Measurements from ENCODE around the gene FOXE3.

FOXE3 gene

GRCh38 chr1:47437447-47438164, 21.5 kb downstream of the FOXE3 start, which contains the start of gene FOXD2:
FOXD2 (plus strand) TSS chr1:47438044; CDS start chr1:47438136, 92 bp downstream.
- ATAC-seq (ENCODE audit: insufficient read depth, low read depth) (peak; percentile 89), DNase-seq (peak; percentile 97)
- Histone ChIP-seq H3K4me1 (ENCODE audit: insufficient read depth, low read length) (peaks cover 42% of the 10 kb centered on the region), H3K4me2 (ENCODE audit: insufficient read depth, low read length) (peak within 1 kb of the TSS; percentile 87), H3K4me3 (ENCODE audit: low read depth in 1 of 2, low read length in 2 of 2) (peak within 1 kb of the TSS; percentile 65 to 88), H3K9me3 (ENCODE audit: insufficient read depth, low read length, severe bottlenecking) (no peaks in the 10 kb centered on the region), H3K27ac (ENCODE audit: low read length) (peak within 1 kb of the TSS; percentile 84), H4K20me1 (ENCODE audit: insufficient read depth, low read length) (peaks cover 37% of the 10 kb centered on the region), H3K9ac (ENCODE audit: low read depth, low read length) (peak within 1 kb of the TSS; percentile 96), H3K79me2 (ENCODE audit: insufficient read depth, low read length) (peaks cover 47% of the 10 kb centered on the region), H3K27me3 (ENCODE audit: insufficient read depth, low read length, poor library complexity) (no peaks in the 10 kb centered on the region), H2AFZ (ENCODE audit: low read depth, low read length) (peak within 1 kb of the TSS; percentile 88), H3K36me3 (ENCODE audit: insufficient read depth, low read length) (peaks cover 31% of the 10 kb centered on the region)
- TF ChIP-seq EZH2 (IDR thresholded peaks at IDR 0.05; ENCODE audit: borderline replicate concordance, low read depth, low read length, severe bottlenecking): no peak
- peak; percentile 85 for TF ChIP-seq CTCF (IDR thresholded peaks at IDR 0.05; ENCODE audit: borderline replicate concordance, extremely low read depth, low read length, poor library complexity, severe bottlenecking)

GRCh38 chr1:47438165-47439016, 22.3 kb downstream of the FOXE3 start:
- no peak for TF ChIP-seq EZH2 (IDR thresholded peaks at IDR 0.05; ENCODE audit: borderline replicate concordance, low read depth, low read length, severe bottlenecking)
- TF ChIP-seq CTCF (IDR thresholded peaks at IDR 0.05; ENCODE audit: borderline replicate concordance, extremely low read depth, low read length, poor library complexity, severe bottlenecking): no peak
- Histone ChIP-seq H3K36me3 (ENCODE audit: insufficient read depth, low read length) (peaks cover 23% of the 10 kb centered on the region), H3K27ac (ENCODE audit: low read length) (peak overlapping the region; percentile 84), H3K9ac (ENCODE audit: low read depth, low read length) (peak overlapping the region; percentile 96), H3K27me3 (ENCODE audit: insufficient read depth, low read length, poor library complexity) (no peaks in the 10 kb centered on the region), H3K79me2 (ENCODE audit: insufficient read depth, low read length) (peaks cover 39% of the 10 kb centered on the region), H3K4me2 (ENCODE audit: insufficient read depth, low read length) (peak overlapping the region; percentile 87), H4K20me1 (ENCODE audit: insufficient read depth, low read length) (peaks cover 29% of the 10 kb centered on the region), H2AFZ (ENCODE audit: low read depth, low read length) (peak overlapping the region; percentile 85), H3K9me3 (ENCODE audit: insufficient read depth, low read length, severe bottlenecking) (no peaks in the 10 kb centered on the region), H3K4me1 (ENCODE audit: insufficient read depth, low read length) (peaks cover 38% of the 10 kb centered on the region), H3K4me3 (ENCODE audit: low read depth in 1 of 2, low read length in 2 of 2) (peak overlapping the region; percentile 48 to 88; a peak in 3 of 4 replicates)
- DNase-seq: no peak
- ATAC-seq (ENCODE audit: insufficient read depth, low read depth): no peak

- Histone ChIP-seq H2AFZ (ENCODE audit: low read depth, low read length) (no peak overlapping the region), H3K27ac (ENCODE audit: low read length) (no peak overlapping the region), H3K9me3 (ENCODE audit: insufficient read depth, low read length, severe bottlenecking) (no peaks in the 10 kb centered on the region), H3K4me2 (ENCODE audit: insufficient read depth, low read length) (no peak overlapping the region), H3K79me2 (ENCODE audit: insufficient read depth, low read length) (peaks cover 31% of the 10 kb centered on the region), H3K27me3 (ENCODE audit: insufficient read depth, low read length, poor library complexity) (no peaks in the 10 kb centered on the region), H3K4me3 (ENCODE audit: low read depth in 1 of 2, low read length in 2 of 2) (no peak overlapping the region; a peak in 1 of 4 replicates), H4K20me1 (ENCODE audit: insufficient read depth, low read length) (peaks cover 21% of the 10 kb centered on the region), H3K4me1 (ENCODE audit: insufficient read depth, low read length) (peaks cover 31% of the 10 kb centered on the region), H3K9ac (ENCODE audit: low read depth, low read length) (no peak overlapping the region), H3K36me3 (ENCODE audit: insufficient read depth, low read length) (peaks cover 15% of the 10 kb centered on the region)
- ATAC-seq (ENCODE audit: insufficient read depth, low read depth): no peak
- no peak for DNase-seq
- TF ChIP-seq CTCF (IDR thresholded peaks at IDR 0.05; ENCODE audit: borderline replicate concordance, extremely low read depth, low read length, poor library complexity, severe bottlenecking) (no peak), EZH2 (IDR thresholded peaks at IDR 0.05; ENCODE audit: borderline replicate concordance, low read depth, low read length, severe bottlenecking) (no peak)
Measured at GRCh38 chr1:47439017-47439818, 23.1 kb downstream of the FOXE3 start.
